ENCODE results near the gene ACYP1.

ACYP1 gene

DNA sequence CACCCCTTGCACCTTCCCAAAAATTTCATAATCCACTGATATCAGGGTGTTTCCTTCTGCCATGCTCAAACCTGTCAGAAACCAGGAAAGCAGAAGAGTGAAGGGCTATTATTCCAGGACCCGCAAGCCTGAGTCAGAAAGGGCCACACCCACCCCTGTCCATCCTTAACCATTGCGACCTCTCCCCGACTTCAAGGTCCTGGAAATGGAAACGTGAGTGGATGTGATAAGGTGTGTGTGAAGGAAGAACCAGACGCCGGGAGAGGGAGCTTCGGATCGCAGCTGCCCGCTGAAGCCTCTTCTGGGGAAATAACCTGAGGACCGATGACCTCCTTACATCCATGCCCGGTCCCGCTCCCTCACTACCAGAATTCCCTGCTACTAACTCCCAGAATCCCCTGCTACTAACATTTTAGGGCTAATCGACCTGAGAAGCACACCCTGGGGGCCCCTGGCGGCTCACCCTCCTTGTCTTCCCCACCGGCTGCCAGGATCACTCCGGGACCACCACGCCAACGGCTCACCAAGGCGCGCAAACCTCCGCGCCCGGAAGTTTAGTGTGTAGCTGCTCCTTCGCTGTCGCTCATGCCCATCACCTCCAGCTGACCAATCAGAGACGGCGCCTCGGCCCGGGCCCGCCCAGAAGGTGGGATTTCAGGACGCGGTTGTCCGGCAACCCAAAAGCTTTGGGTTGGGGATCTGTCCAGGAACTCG is at the start of gene ACYP1:
Gene ACYP1 (minus strand): TSS at position 534 of the 714 bp plus-strand sequence. CDS start 471 bp downstream, at position 63.
- TF ChIP-seq, protein P1, sequence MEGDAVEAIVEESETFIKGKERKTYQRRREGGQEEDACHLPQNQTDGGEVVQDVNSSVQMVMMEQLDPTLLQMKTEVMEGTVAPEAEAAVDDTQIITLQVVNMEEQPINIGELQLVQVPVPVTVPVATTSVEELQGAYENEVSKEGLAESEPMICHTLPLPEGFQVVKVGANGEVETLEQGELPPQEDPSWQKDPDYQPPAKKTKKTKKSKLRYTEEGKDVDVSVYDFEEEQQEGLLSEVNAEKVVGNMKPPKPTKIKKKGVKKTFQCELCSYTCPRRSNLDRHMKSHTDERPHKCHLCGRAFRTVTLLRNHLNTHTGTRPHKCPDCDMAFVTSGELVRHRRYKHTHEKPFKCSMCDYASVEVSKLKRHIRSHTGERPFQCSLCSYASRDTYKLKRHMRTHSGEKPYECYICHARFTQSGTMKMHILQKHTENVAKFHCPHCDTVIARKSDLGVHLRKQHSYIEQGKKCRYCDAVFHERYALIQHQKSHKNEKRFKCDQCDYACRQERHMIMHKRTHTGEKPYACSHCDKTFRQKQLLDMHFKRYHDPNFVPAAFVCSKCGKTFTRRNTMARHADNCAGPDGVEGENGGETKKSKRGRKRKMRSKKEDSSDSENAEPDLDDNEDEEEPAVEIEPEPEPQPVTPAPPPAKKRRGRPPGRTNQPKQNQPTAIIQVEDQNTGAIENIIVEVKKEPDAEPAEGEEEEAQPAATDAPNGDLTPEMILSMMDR (IDR thresholded peaks at IDR 0.05; ENCODE audit: borderline replicate concordance, control extremely low read depth, extremely low read depth, insufficient read depth, missing control alignments), result no peak
- in situ Hi-C loops (cut with MboI; ENCODE audit: low sequenced_read_pairs, unreplicated experiment), result no loop called here
- peak; percentile 95 for DNase-seq (ENCODE audit: low spot score)

DNA sequence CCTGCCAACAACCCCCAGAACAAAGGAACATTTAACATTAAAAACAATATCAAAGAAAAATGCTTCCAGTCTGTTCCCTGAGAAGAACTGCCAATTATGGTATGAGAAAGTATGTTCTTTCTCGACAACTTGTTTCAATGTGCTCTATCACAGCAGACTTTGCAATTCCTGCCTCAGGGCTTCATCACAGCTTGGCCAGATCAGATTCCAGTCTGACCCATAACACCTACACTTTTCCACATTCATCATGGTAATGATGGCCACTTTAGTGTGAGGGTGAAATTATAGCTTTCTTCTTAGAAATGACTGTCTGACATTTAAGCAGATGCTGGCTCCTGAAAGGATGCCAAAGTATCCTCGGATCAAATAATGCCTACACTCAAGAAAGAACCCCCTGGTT is 46.1 kb upstream of the ACYP1 start:
- DNase-seq (ENCODE audit: low spot score), result no peak
- TF ChIP-seq, protein P1 (IDR thresholded peaks at IDR 0.05; ENCODE audit: borderline replicate concordance, control extremely low read depth, extremely low read depth, insufficient read depth, missing control alignments), result no peak
- in situ Hi-C loops (cut with MboI; ENCODE audit: low sequenced_read_pairs, unreplicated experiment), result no loop called here

DNA sequence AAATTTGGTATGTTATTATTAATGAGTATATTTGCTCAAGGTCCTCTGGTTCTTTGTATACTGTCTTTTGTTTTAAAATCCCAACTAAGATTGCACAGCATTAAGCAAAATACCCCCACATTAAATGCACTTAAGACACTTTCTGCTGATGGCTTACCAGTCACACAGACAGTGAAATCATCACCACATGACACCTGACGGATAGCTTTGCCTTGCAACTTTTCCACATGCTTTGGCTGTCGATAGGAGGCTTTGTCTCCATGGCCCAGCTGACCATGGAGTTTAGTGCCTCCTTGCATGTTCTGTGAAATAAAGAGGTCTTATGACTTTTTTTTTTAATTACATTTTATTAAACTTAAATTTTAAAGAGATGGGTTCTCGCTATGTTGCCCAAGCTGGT is 43.4 kb upstream of the ACYP1 start:
- TF ChIP-seq, protein P1 (IDR thresholded peaks at IDR 0.05; ENCODE audit: borderline replicate concordance, control extremely low read depth, extremely low read depth, insufficient read depth, missing control alignments), result no peak
- no peak for DNase-seq (ENCODE audit: low spot score)
- in situ Hi-C loops (cut with MboI; ENCODE audit: low sequenced_read_pairs, unreplicated experiment), result no loop called here

DNA sequence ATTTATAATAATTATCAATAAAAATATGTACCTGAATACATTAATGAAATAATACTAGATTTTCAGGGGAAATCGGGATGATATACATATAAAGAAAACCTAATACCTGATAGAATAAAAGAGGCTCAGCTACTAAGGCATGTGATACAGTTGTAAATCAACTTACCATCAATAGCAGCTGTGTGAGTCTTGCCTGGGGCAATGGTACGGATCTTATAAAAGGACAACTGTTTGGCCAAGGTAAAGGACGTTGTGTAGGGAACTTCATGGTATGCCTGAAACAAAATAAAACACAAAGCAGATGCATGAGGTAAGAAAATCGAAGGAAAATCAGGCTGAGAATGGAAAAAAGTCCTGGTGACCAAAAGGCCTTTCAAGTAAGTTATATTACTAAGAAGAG is 37.7 kb upstream of the ACYP1 start:
- no peak for DNase-seq (ENCODE audit: low spot score)
- in situ Hi-C loops (cut with MboI; ENCODE audit: low sequenced_read_pairs, unreplicated experiment), result no loop called here
- TF ChIP-seq, protein P1 (IDR thresholded peaks at IDR 0.05; ENCODE audit: borderline replicate concordance, control extremely low read depth, extremely low read depth, insufficient read depth, missing control alignments), result no peak

DNA sequence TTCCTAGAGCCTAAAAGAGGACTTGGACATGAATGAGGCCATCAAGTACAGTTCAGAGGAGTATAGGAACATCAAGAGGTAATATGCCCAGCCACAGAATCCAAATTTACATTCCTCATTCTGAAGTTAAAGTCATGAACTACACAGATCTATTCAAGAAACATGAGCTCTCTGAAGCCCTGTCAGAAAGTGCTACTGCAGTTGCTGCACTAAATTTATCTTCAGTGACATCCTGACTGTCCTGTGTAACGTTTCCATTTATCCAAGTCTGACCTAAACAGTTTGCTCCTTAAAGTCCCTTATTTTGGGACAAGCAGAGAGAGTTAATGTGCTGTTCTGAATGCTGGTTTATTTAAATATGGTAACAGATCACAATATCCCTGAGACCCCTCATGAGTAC is 34.9 kb upstream of the ACYP1 start:
- DNase-seq (ENCODE audit: low spot score), result no peak
- in situ Hi-C loops (cut with MboI; ENCODE audit: low sequenced_read_pairs, unreplicated experiment), result loop anchor here (10.0 kb wide), 1 partner anchor 244 kb away; no protein-coding TSS in a partner anchor
- TF ChIP-seq, protein P1 (IDR thresholded peaks at IDR 0.05; ENCODE audit: borderline replicate concordance, control extremely low read depth, extremely low read depth, insufficient read depth, missing control alignments), result no peak

DNA sequence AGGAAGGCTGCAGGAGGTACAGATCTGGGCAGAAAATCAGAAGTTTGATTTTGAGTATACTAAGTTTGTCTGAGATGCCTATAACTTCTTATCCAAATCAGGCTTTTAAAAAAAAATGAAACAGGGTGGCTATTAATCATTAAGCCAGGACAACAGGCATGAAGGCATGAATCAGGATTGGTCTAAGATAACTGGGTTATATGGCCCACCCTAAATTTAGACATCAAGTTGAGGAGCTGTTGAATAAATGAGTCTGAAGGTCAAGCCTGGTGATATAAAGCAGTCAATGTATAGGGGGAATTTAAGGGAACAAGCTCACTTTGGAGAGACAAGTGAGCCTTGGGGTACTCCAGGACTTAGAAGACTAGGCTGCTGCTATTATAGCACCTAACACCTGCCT is 34.4 kb upstream of the ACYP1 start:
- TF ChIP-seq, protein P1 (IDR thresholded peaks at IDR 0.05; ENCODE audit: borderline replicate concordance, control extremely low read depth, extremely low read depth, insufficient read depth, missing control alignments), result no peak
- DNase-seq (ENCODE audit: low spot score), result no peak
- in situ Hi-C loops (cut with MboI; ENCODE audit: low sequenced_read_pairs, unreplicated experiment), result loop anchor here (10.0 kb wide), 1 partner anchor 243 kb away; no protein-coding TSS in a partner anchor

Data from GM13976 (cell line).